Skeletal muscle satellite cell (primary cell): Measurements from ENCODE around the gene RUFY1.
"Not testable (repeated sequence)": the region's sequence is repeated elsewhere in the genome, so short reads cannot be mapped to it uniquely, and the experiment has no call there.

Experiments used
- H3K27me3 ChIP-seq: 2 replicates; pipeline ENCODE4 v1.7.0; 2013; ENCODE audit warnings: low read length; ENCODE audit not compliant: control insufficient read depth, insufficient read depth
- H3K36me3 ChIP-seq: 2 replicates; pipeline ENCODE4 v1.7.0; 2013; ENCODE audit warnings: mild to moderate bottlenecking, control low read depth, low read length; ENCODE audit not compliant: insufficient read depth
- H3K4me1 ChIP-seq: 2 replicates; pipeline ENCODE4 v1.7.0; 2013; ENCODE audit warnings: low read length; ENCODE audit not compliant: control insufficient read depth, insufficient read depth
- H3K4me2 ChIP-seq: 2 replicates; pipeline ENCODE4 v1.7.0; 2013; ENCODE audit warnings: mild to moderate bottlenecking, low read length
- H3K4me3 ChIP-seq: 2 replicates; pipeline ENCODE4 v1.7.0; 2013; ENCODE audit warnings: low read length
- H3K9ac ChIP-seq: 2 replicates; pipeline ENCODE4 v1.7.0; 2013; ENCODE audit warnings: mild to moderate bottlenecking, low read depth, low read length, moderate library complexity
- H3K9me3 ChIP-seq: replicated peaks from 2 replicates; pipeline ENCODE4 v1.7.0; 2013; ENCODE audit warnings: mild to moderate bottlenecking, control low read depth, low read length

Gene RUFY1

GRCh38 chr5:179553006-179553405, 2.7 kb downstream of the RUFY1 start:
- Histone ChIP-seq H3K27me3 (no peaks in the 10 kb centered on the region), H3K4me2 (no peak overlapping the region), H3K36me3 (peaks cover 2% of the 10 kb centered on the region), H3K4me3 (no peak overlapping the region), H3K9me3 (no peaks in the 10 kb centered on the region), H3K4me1 (peaks cover 36% of the 10 kb centered on the region), H3K9ac (no peak overlapping the region)

GRCh38 chr5:179553875-179554274, 3.5 kb downstream of the RUFY1 start:
- no peak overlapping the region for H3K4me3 ChIP-seq
- no peaks in the 10 kb centered on the region for H3K27me3 ChIP-seq
- H3K36me3 ChIP-seq: peaks cover 2% of the 10 kb centered on the region
- peak overlapping the region; percentile 42 for H3K9ac ChIP-seq
- H3K9me3 ChIP-seq: no peaks in the 10 kb centered on the region
- peaks cover 41% of the 10 kb centered on the region for H3K4me1 ChIP-seq
- H3K4me2 ChIP-seq: peak overlapping the region; percentile 29

- Histone ChIP-seq H3K9ac (no peak overlapping the region), H3K4me1 (peaks cover 36% of the 10 kb centered on the region), H3K4me3 (no peak overlapping the region), H3K27me3 (no peaks in the 10 kb centered on the region), H3K36me3 (peaks cover 5% of the 10 kb centered on the region), H3K4me2 (no peak overlapping the region), H3K9me3 (no peaks in the 10 kb centered on the region)
These were observed 4.6 kb downstream of the RUFY1 start for GRCh38 chr5:179554981-179555380.

- H3K4me3 ChIP-seq: peak overlapping the region; percentile 75
- H3K9ac ChIP-seq, H3K9me3 ChIP-seq, H3K27me3 ChIP-seq: not testable (repeated sequence)
- H3K4me1 ChIP-seq: peaks cover 28% of the 10 kb centered on the region
- peaks cover 21% of the 10 kb centered on the region for H3K36me3 ChIP-seq
- peak overlapping the region; percentile 98 for H3K4me2 ChIP-seq
These were observed 8.0 kb downstream of the RUFY1 start for GRCh38 chr5:179558261-179558799.

GRCh38 chr5:179558932-179559283, 8.6 kb downstream of the RUFY1 start:
- Histone ChIP-seq H3K4me1 (peaks cover 24% of the 10 kb centered on the region), H3K9ac (peak overlapping the region; percentile 79), H3K4me3 (peak overlapping the region; percentile 75), H3K27me3 (no peaks in the 10 kb centered on the region), H3K9me3 (no peaks in the 10 kb centered on the region), H3K4me2 (peak overlapping the region; percentile 98), H3K36me3 (peaks cover 23% of the 10 kb centered on the region)

- Histone ChIP-seq H3K4me1 (peaks cover 17% of the 10 kb centered on the region), H3K4me3 (peak overlapping the region; percentile 75), H3K9ac (peak overlapping the region; percentile 79), H3K4me2 (peak overlapping the region; percentile 98), H3K9me3 (no peaks in the 10 kb centered on the region), H3K36me3 (peaks cover 23% of the 10 kb centered on the region), H3K27me3 (no peaks in the 10 kb centered on the region)
These were observed 9.2 kb downstream of the RUFY1 start for GRCh38 chr5:179559284-179560252.

- peaks cover 39% of the 10 kb centered on the region for H3K36me3 ChIP-seq
- no peak overlapping the region for H3K4me3 ChIP-seq
- H3K9me3 ChIP-seq: no peaks in the 10 kb centered on the region
- no peak overlapping the region for H3K4me2 ChIP-seq
- no peak overlapping the region for H3K9ac ChIP-seq
- no peaks in the 10 kb centered on the region for H3K27me3 ChIP-seq
- H3K4me1 ChIP-seq: peaks cover 6% of the 10 kb centered on the region
These were observed 14.2 kb downstream of the RUFY1 start for GRCh38 chr5:179564526-179564925.

GRCh38 chr5:179568721-179569120, 18.4 kb downstream of the RUFY1 start:
- Histone ChIP-seq H3K36me3 (peaks cover 48% of the 10 kb centered on the region), H3K9me3 (no peaks in the 10 kb centered on the region), H3K4me2 (no peak overlapping the region), H3K9ac (no peak overlapping the region), H3K27me3 (no peaks in the 10 kb centered on the region), H3K4me1 (no peaks in the 10 kb centered on the region), H3K4me3 (no peak overlapping the region)

- no peaks in the 10 kb centered on the region for H3K27me3 ChIP-seq
- H3K4me2 ChIP-seq: no peak overlapping the region
- no peak overlapping the region for H3K4me3 ChIP-seq
- no peaks in the 10 kb centered on the region for H3K9me3 ChIP-seq
- no peaks in the 10 kb centered on the region for H3K4me1 ChIP-seq
- no peak overlapping the region for H3K9ac ChIP-seq
- H3K36me3 ChIP-seq: peaks cover 47% of the 10 kb centered on the region
These were observed 22.0 kb downstream of the RUFY1 start for GRCh38 chr5:179572386-179572785.

GRCh38 chr5:179577286-179577960, 27.1 kb downstream of the RUFY1 start:
- H3K4me2 ChIP-seq: no peak overlapping the region
- H3K27me3 ChIP-seq: no peaks in the 10 kb centered on the region
- H3K36me3 ChIP-seq: peaks cover 34% of the 10 kb centered on the region
- H3K4me1 ChIP-seq: no peaks in the 10 kb centered on the region
- H3K9ac ChIP-seq: no peak overlapping the region
- H3K4me3 ChIP-seq: no peak overlapping the region
- H3K9me3 ChIP-seq: no peaks in the 10 kb centered on the region

- peaks cover 4% of the 10 kb centered on the region for H3K4me1 ChIP-seq
- H3K9ac ChIP-seq: no peak overlapping the region
- no peaks in the 10 kb centered on the region for H3K9me3 ChIP-seq
- H3K36me3 ChIP-seq: peaks cover 40% of the 10 kb centered on the region
- H3K4me3 ChIP-seq: no peak overlapping the region
- no peaks in the 10 kb centered on the region for H3K27me3 ChIP-seq
- H3K4me2 ChIP-seq: no peak overlapping the region
These were observed 35.6 kb downstream of the RUFY1 start for GRCh38 chr5:179585941-179586401.
